OCI-LY7 (cell line): ENCODE measurements around the gene GRWD1. TPM values are rescaled to one million over a fixed set of nuclear protein-coding genes. Genes with fewer than 3 reads are reported as not detected.

Source experiments
- BruUV-seq: library from RNA; stranded (reverse); fragments of 400-500 nt; replicated peaks from 2 replicates; lab custom pipeline; 2021; lab: Mats Ljungman, UMichigan
- CTCF ChIA-PET: fragments of 300-600 bp; sonication (Branson Sonifier 250); formaldehyde crosslinking; loops from one replicate; lab custom pipeline; 2022; ENCODE audit warnings: antibody characterized with exemption; ENCODE audit not compliant: unreplicated experiment; lab: Charles Lee
- POLR2A ChIA-PET: fragments of 300-600 bp; sonication (Branson Sonifier 250); formaldehyde crosslinking; loops from one replicate; lab custom pipeline; 2022; ENCODE audit warnings: antibody characterized with exemption; lab: Charles Lee
- DNase-seq: peaks from one replicate; pipeline ENCODE4 v3.0.0-alpha.2; 2015; ENCODE audit warnings: low spot score
- H2AFZ ChIP-seq: fragments of 200-600 bp; sonication (generic), shearing (Covaris generic); 2 replicates; pipeline ENCODE4 v1.6.1; 2014; ENCODE audit warnings: mild to moderate bottlenecking, antibody characterized with exemption, low read length, moderate library complexity
- H3K27ac ChIP-seq: fragments of 200-600 bp; sonication (generic); 2 replicates; pipeline ENCODE4 v1.5.1; 2014; ENCODE audit warnings: mixed run types, low read depth, mild to moderate bottlenecking, moderate library complexity, low read length, inconsistent platforms; ENCODE audit not compliant: poor library complexity, severe bottlenecking
- H3K36me3 ChIP-seq: fragments of 200-600 bp; sonication (generic); 2 replicates; pipeline ENCODE4 v1.6.1; 2014; ENCODE audit warnings: mild to moderate bottlenecking, antibody characterized with exemption, low read length, moderate library complexity, mixed read lengths; ENCODE audit not compliant: insufficient read depth
- H3K4me1 ChIP-seq: fragments of 200-600 bp; sonication (generic); 2 replicates; pipeline ENCODE4 v1.5.1; 2014; ENCODE audit warnings: mild to moderate bottlenecking, low read length; ENCODE audit not compliant: insufficient read depth, poor library complexity, severe bottlenecking
- H3K4me2 ChIP-seq: fragments of 200-600 bp; sonication (generic); 2 replicates; pipeline ENCODE4 v1.6.1; 2014; ENCODE audit warnings: mild to moderate bottlenecking, low read length
- H3K4me3 ChIP-seq: fragments of 200-600 bp; sonication (generic); 2 replicates; pipeline ENCODE4 v1.5.1; 2014; ENCODE audit warnings: mild to moderate bottlenecking, low read depth, low read length; ENCODE audit not compliant: poor library complexity, severe bottlenecking
- H3K79me2 ChIP-seq: fragments of 200-600 bp; sonication (generic); 2 replicates; pipeline ENCODE4 v1.6.1; 2016; ENCODE audit warnings: low read depth, mild to moderate bottlenecking, low read length, moderate library complexity, mixed read lengths; ENCODE audit not compliant: insufficient read depth
- H3K9me2 ChIP-seq: fragments of 200-600 bp; sonication (generic); 2 replicates; pipeline ENCODE4 v1.6.1; 2016; ENCODE audit warnings: mild to moderate bottlenecking, low read length, mixed read lengths; ENCODE audit not compliant: insufficient read depth
- H3K9me3 ChIP-seq: fragments of 200-600 bp; sonication (generic); 2 replicates; pipeline ENCODE4 v1.6.1; 2014; ENCODE audit warnings: mild to moderate bottlenecking, mixed run types, low read length, mixed read lengths
- H4K20me1 ChIP-seq: fragments of 200-600 bp; sonication (generic); 2 replicates; pipeline ENCODE4 v1.6.1; 2014; ENCODE audit warnings: mild to moderate bottlenecking, antibody characterized with exemption, low read length, moderate library complexity, mixed read lengths; ENCODE audit not compliant: insufficient read depth
- CTCF ChIP-seq: fragments of 200-600 bp; sonication (generic); conservative IDR thresholded peaks from 2 replicates; pipeline ENCODE4 v1.5.1; 2014; ENCODE audit warnings: mild to moderate bottlenecking, antibody characterized with exemption, low read length, moderate library complexity, mixed read lengths
- EZH2phosphoT487 ChIP-seq: fragments of 200-600 bp; sonication (generic); IDR thresholded peaks from 2 replicates; pipeline ENCODE4 v1.6.1; 2018; ENCODE audit warnings: low read depth, borderline replicate concordance, mild to moderate bottlenecking, mixed run types, antibody characterized with exemption, low read length, moderate library complexity, mixed read lengths
- intact Hi-C: fragments of 100-400 bp; cut with micrococcal nuclease; formaldehyde crosslinking; loops from one replicate; pipeline ENCODE4 v1.10.0; 2022; ENCODE audit not compliant: unreplicated experiment
- total RNA-seq, 2 experiments: library from RNA; depleted of rRNA in 1 of 2; stranded (reverse); fragments of >200 nt in 1 of 2; shearing (Covaris generic) in 1 of 2; gene quantifications; 2 replicates each; pipeline ENCODE4 v1.2.3, GENCODE V29; 2014 to 2022

Gene GRWD1
- total RNA-seq, 2 experiments from 2014 or later: 32.1 to 35.8 TPM

- no peak overlapping the region for H3K4me3 ChIP-seq
- no TSS peak for BruUV-seq
- peaks cover 32% of the 10 kb centered on the region; the same call in 1 of the 2 replicates for H3K36me3 ChIP-seq
- no peak overlapping the region for H3K27ac ChIP-seq
- TF ChIP-seq CTCF: no peak
- no peak for TF ChIP-seq EZH2phosphoT487
- H4K20me1 ChIP-seq: peaks cover 5% of the 10 kb centered on the region; the same call in 1 of the 2 replicates
- H3K4me2 ChIP-seq: no peak overlapping the region
- no peak overlapping the region for H2AFZ ChIP-seq
- CTCF ChIA-PET: no interaction called here
- POLR2A ChIA-PET: interaction anchor here (0.6 kb wide), 1 partner anchor 111 kb away, joined by 3 read pairs; no protein-coding TSS in a partner anchor
- H3K79me2 ChIP-seq: peaks cover 8% of the 10 kb centered on the region
- intact Hi-C loops: no loop called here
- no peaks in the 10 kb centered on the region for H3K9me3 ChIP-seq
- H3K9me2 ChIP-seq: no peaks in the 10 kb centered on the region
- no peak for DNase-seq
- H3K4me1 ChIP-seq: peaks cover 13% of the 10 kb centered on the region
Observed at GRCh38 chr19:48466561-48467325, 21.0 kb downstream of the GRWD1 start.

GRCh38 chr19:48468772-48469288, 23.0 kb downstream of the GRWD1 start:
- H3K9me3 ChIP-seq: no peaks in the 10 kb centered on the region
- DNase-seq: peak; percentile 100
- BruUV-seq: no TSS peak
- TF ChIP-seq CTCF: no peak
- TF ChIP-seq EZH2phosphoT487: no peak
- H4K20me1 ChIP-seq: peaks cover 5% of the 10 kb centered on the region; the same call in 1 of the 2 replicates
- peak overlapping the region; percentile 95 for H3K4me2 ChIP-seq
- peaks cover 42% of the 10 kb centered on the region for H3K36me3 ChIP-seq
- ChIA-PET CTCF (no interaction called here), POLR2A (no interaction called here)
- peaks cover 13% of the 10 kb centered on the region for H3K4me1 ChIP-seq
- H3K9me2 ChIP-seq: no peaks in the 10 kb centered on the region
- peak overlapping the region; percentile 83 for H3K27ac ChIP-seq
- intact Hi-C loops: loop anchor here (1.0 kb wide), 1 partner anchor 24 kb away; the partner anchor contains the start of gene GRWD1
- H2AFZ ChIP-seq: peak overlapping the region; percentile 66
- H3K4me3 ChIP-seq: peak overlapping the region; percentile 80
- H3K79me2 ChIP-seq: peaks cover 8% of the 10 kb centered on the region
